Activated CD4-positive, alpha-beta T cell treated with anti-CD3 and anti-CD28 coated beads, Interleukin-2, Interleukin-4, amounts not matched to agents 100 ng/mL and 50 ng/mL, durations not matched to agents 16 hours and 8 hours (primary cell): ENCODE measurements around the gene BBX.
"Not testable (repeated sequence)": the region's sequence is repeated elsewhere in the genome, so short reads cannot be mapped to it uniquely, and the experiment has no call there.

Experiments used
- DNase-seq: peaks from one replicate; pipeline ENCODE4 v3.0.0-alpha.2; 2020; ENCODE audit warnings: low spot score

Gene BBX

GRCh38 chr3:107542665-107543064 is 19.9 kb downstream of the BBX start:
- no peak for DNase-seq

- no peak for DNase-seq
These were observed 20.9 kb downstream of the BBX start for GRCh38 chr3:107543666-107544065.

GRCh38 chr3:107545680-107546120 is 22.9 kb downstream of the BBX start:
- DNase-seq = no peak

GRCh38 chr3:107548601-107549000 is 25.8 kb downstream of the BBX start:
- no peak for DNase-seq

- DNase-seq = no peak
These were observed 32.6 kb downstream of the BBX start for GRCh38 chr3:107555359-107555758.

- DNase-seq = no peak
These were observed 35.0 kb downstream of the BBX start for GRCh38 chr3:107557743-107558142.

GRCh38 chr3:107560166-107560565 is 37.4 kb downstream of the BBX start:
- no peak for DNase-seq

GRCh38 chr3:107561980-107562379 is 39.2 kb downstream of the BBX start:
- DNase-seq = no peak

GRCh38 chr3:107562969-107563529 is 40.3 kb downstream of the BBX start:
- no peak for DNase-seq

GRCh38 chr3:107565244-107565643 is 42.5 kb downstream of the BBX start:
- DNase-seq = not testable (repeated sequence)

- not testable (repeated sequence) for DNase-seq
These were observed 48.3 kb downstream of the BBX start for GRCh38 chr3:107571089-107571488.

- DNase-seq = not testable (repeated sequence)
These were observed 48.7 kb downstream of the BBX start for GRCh38 chr3:107571492-107571891.

- DNase-seq = peak; percentile 17
These were observed 51.9 kb downstream of the BBX start for GRCh38 chr3:107574650-107575049.

GRCh38 chr3:107578091-107578490 is 55.3 kb downstream of the BBX start:
- no peak for DNase-seq

GRCh38 chr3:107578523-107578922 is 55.8 kb downstream of the BBX start:
- DNase-seq = no peak

GRCh38 chr3:107579371-107579770 is 56.6 kb downstream of the BBX start:
- DNase-seq = no peak

GRCh38 chr3:107581230-107581629 is 58.5 kb downstream of the BBX start:
- DNase-seq = no peak

GRCh38 chr3:107588217-107588616 is 65.5 kb downstream of the BBX start:
- no peak for DNase-seq

- DNase-seq = peak; percentile 48
These were observed 66.7 kb downstream of the BBX start for GRCh38 chr3:107589454-107589853.

- DNase-seq = no peak
These were observed 68.0 kb downstream of the BBX start for GRCh38 chr3:107590786-107591185.

GRCh38 chr3:107592073-107592472 is 69.3 kb downstream of the BBX start:
- DNase-seq = no peak

- no peak for DNase-seq
These were observed 72.1 kb downstream of the BBX start for GRCh38 chr3:107594870-107595269.

GRCh38 chr3:107596639-107597038 is 73.9 kb downstream of the BBX start:
- no peak for DNase-seq

GRCh38 chr3:107598926-107599771 is 76.4 kb downstream of the BBX start:
- peak; percentile 57 for DNase-seq
